GM13977 (cell line): ENCODE data around the gene GAMT.

Experiments used
- DNase-seq: peaks from one replicate; pipeline ENCODE4 v3.0.0; 2012; ENCODE audit warnings: low spot score
- in situ Hi-C: fragments of 300-500 bp; cut with MboI; formaldehyde crosslinking; loops from one replicate; pipeline ENCODE4 v1.12.0; 2022; ENCODE audit warnings: low sequenced_read_pairs, low pct_unique_long_range_greater_than_20kb, mixed read lengths, inconsistent platforms; ENCODE audit not compliant: unreplicated experiment
- TF ChIP-seq, protein P1 (sequence below): IDR thresholded peaks from 2 replicates; pipeline ENCODE4 v1.5.1; 2012; ENCODE audit warnings: mild to moderate bottlenecking, control low read depth; ENCODE audit not compliant: insufficient read depth; ENCODE audit errors: extremely low read depth, missing control alignments

The GAMT gene

DNA sequence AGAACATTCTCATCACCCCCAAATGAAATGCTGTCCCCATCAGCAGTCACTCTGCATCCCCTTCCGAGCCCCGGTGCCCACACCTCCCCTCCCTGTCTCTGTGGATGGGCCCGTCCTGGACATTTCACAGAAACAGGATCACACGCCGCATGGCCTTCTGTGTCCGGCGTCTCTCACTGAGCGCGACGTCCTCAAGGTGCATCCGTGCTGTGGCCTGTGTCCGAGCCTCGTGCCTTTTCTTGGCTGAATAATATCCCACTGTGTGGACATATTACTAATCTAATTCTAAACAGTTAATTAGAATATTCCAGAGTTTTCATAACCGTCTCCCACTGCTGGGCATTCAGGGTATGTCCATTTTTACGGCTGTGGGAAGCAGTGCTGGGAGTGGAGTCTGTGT lies 8.9 kb downstream of the GAMT start:
- in situ Hi-C loops, result loop anchor here (25.0 kb wide), 1 partner anchor 105 kb away; the partner anchor contains the start of genes EFNA2 and FAM174C
- DNase-seq, result no peak
- TF ChIP-seq, protein P1, sequence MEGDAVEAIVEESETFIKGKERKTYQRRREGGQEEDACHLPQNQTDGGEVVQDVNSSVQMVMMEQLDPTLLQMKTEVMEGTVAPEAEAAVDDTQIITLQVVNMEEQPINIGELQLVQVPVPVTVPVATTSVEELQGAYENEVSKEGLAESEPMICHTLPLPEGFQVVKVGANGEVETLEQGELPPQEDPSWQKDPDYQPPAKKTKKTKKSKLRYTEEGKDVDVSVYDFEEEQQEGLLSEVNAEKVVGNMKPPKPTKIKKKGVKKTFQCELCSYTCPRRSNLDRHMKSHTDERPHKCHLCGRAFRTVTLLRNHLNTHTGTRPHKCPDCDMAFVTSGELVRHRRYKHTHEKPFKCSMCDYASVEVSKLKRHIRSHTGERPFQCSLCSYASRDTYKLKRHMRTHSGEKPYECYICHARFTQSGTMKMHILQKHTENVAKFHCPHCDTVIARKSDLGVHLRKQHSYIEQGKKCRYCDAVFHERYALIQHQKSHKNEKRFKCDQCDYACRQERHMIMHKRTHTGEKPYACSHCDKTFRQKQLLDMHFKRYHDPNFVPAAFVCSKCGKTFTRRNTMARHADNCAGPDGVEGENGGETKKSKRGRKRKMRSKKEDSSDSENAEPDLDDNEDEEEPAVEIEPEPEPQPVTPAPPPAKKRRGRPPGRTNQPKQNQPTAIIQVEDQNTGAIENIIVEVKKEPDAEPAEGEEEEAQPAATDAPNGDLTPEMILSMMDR, result no peak

GRCh38 chr19:1390890-1391423 lies 10.4 kb downstream of the GAMT start:
- in situ Hi-C loops, result loop anchor here (25.0 kb wide), 1 partner anchor 104 kb away; the partner anchor contains the start of genes EFNA2 and FAM174C
- TF ChIP-seq, protein P1, result no peak
- DNase-seq, result no peak

DNA sequence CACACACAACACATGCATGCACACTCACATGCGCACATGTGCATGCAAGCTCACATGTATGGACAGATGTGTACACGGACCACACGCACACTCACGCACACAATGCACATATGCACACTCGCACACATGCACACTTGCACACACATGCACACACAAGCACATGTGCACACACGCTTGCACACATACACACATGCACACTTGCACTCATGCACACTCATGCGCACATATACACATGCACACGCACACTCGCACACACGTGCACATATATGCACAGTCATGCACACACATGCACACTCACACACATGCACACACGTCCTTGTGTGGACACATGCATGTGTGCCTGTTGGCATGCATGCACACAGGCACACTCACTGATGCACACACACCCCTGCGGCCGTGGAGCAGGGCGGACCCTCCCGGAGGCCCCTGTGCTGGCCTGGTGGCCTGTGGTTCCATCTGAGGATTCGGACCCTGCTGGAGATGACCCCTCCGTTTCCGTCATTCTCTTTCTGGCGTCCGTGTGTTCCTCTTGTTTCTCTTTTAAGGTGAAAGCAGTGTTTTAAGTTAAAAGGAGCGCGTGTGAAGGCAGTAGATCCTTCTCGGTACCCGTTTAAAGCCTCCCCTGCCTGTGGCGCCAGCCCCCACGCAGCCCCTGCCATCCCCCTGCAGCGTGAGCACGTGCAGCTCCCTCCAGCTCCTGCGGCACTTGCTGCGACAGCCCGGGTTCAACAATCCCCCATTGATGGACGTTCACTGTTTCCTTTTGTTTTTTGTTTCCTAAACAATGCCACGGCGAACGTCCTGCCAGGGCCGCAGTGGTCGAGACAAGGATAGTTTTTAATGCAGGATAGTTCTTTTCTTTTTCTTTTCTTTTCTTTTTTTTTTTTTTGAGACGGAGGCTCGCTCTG lies 12.1 kb downstream of the GAMT start:
- in situ Hi-C loops, result loop anchor here (25.0 kb wide), 1 partner anchor 102 kb away; the partner anchor contains the start of genes EFNA2 and FAM174C
- no peak for DNase-seq
- TF ChIP-seq, protein P1, result no peak

GRCh38 chr19:1388637-1389026 lies 12.7 kb downstream of the GAMT start:
- no peak for DNase-seq
- TF ChIP-seq, protein P1, result no peak
- in situ Hi-C loops, result loop anchor here (25.0 kb wide), 1 partner anchor 101 kb away; the partner anchor contains the start of genes EFNA2 and FAM174C

DNA sequence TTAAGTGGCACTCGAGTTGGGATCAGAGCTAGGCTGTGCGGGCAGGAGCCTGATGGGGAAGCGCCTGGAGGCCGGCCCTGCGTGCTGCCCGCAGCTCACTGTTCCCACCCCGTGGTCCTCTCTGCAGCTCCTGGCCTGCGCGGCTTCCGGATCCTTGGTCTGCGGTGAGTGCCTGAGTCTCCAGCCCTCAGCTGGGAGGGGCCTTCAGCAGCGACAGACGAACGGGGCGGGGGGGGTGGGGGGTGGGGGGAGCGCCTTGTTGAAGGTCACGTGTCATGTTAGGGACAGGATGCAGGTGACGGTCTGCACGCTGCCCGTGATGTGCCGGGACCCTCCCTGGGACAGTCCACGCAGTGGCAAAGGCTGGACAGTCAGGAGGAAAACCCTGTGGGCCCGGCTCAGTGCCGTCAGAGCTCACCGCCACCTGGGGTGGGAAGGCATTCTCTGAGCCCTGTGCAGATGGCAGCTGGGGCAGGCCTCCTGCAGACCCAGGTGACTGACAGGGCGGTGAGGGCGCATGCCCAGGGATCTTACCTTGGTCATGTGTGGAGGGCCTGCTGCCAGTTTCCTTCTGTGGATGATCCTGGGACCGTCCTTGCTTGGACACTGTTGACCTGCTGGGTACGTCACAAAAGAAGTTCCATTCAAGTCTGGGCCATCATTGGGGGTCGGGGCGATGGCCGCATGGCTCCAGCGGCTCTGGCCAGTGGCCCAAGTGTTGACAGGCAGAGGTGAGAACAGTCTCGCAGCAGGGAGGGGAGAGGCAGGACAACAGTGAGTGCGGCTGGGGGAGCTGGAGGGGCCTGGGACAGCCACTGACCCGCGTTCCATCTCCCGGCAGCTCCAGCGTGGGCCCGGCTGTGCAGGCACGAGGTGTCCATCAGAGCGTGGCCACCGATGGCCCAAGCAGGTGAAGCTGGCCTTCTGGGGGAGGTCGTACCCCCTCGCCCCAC lies 13.4 kb downstream of the GAMT start:
- in situ Hi-C loops, result loop anchor here (25.0 kb wide), 1 partner anchor 101 kb away; the partner anchor contains the start of genes EFNA2 and FAM174C
- TF ChIP-seq, protein P1, result no peak
- no peak for DNase-seq

DNA sequence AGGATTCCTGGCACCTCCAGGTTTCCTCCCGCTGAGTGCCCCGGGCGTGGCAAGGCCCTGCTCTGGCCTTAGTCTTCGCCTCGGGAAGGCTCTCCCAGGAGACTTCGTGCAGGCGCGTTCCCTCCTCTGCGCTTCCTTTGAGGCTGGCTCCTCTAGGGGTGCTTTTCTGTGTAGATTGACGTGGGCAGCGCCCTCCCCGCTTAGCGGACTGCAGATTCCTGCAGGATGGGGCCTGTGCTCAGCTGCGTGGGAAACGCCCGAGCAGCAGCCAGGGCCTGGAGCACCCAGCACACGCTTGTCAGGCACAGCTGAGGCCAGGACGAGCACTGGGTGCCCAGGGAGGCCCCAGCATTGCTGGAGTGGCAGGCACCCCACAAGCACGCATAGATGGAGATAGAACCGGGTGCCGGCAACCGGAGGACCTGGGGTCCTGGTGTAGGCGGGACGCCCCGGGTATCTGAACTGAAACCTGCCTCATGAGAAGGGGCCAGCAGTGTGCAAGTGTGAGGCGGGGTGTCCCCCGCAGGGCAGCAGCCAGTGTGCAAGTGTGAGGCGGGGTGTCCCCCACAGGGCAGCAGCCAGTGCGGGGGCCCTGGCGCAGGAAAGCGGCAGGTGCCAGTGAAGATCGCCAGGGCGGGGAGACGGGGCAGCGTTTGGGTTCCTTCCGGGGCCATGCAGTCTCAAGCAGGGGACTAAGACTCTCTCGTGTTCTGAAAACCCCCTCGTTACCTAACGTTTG lies 14.2 kb downstream of the GAMT start:
- no peak for DNase-seq
- in situ Hi-C loops, result loop anchor here (25.0 kb wide), 1 partner anchor 100 kb away; the partner anchor contains the start of genes EFNA2 and FAM174C
- TF ChIP-seq, protein P1, result no peak
